ENCODE measurements around the gene NTM.

Gene NTM

GRCh38 chr11:132095230-132096131 lies 725.1 kb downstream of the NTM start:
- no peaks in the 10 kb centered on the region for H3K9me3 ChIP-seq (ENCODE audit: insufficient read depth, low read depth, low read length)
- H3K36me3 ChIP-seq (ENCODE audit: insufficient read depth, low read depth, low read length) = no peaks in the 10 kb centered on the region
- peaks cover 7% of the 10 kb centered on the region for H3K4me1 ChIP-seq (ENCODE audit: insufficient read depth, low read length)
- no peak overlapping the region for H3K4me3 ChIP-seq (ENCODE audit: low read length)
- no peak overlapping the region for H3K9ac ChIP-seq (ENCODE audit: low read depth, low read length)
- H3K27me3 ChIP-seq (ENCODE audit: insufficient read depth, low read length) = no peaks in the 10 kb centered on the region
- no peak overlapping the region for H3K27ac ChIP-seq (ENCODE audit: low read length)

GRCh38 chr11:132096132-132096825 lies 725.9 kb downstream of the NTM start:
- H3K9ac ChIP-seq (ENCODE audit: low read depth, low read length) = no peak overlapping the region
- peaks cover 9% of the 10 kb centered on the region for H3K4me1 ChIP-seq (ENCODE audit: insufficient read depth, low read length)
- no peaks in the 10 kb centered on the region for H3K36me3 ChIP-seq (ENCODE audit: insufficient read depth, low read depth, low read length)
- H3K27me3 ChIP-seq (ENCODE audit: insufficient read depth, low read length) = no peaks in the 10 kb centered on the region
- H3K9me3 ChIP-seq (ENCODE audit: insufficient read depth, low read depth, low read length) = no peaks in the 10 kb centered on the region
- H3K4me3 ChIP-seq (ENCODE audit: low read length) = no peak overlapping the region
- H3K27ac ChIP-seq (ENCODE audit: low read length) = no peak overlapping the region

GRCh38 chr11:132099692-132100091 lies 729.3 kb downstream of the NTM start:
- Histone ChIP-seq H3K9ac (ENCODE audit: low read depth, low read length) (no peak overlapping the region), H3K27ac (ENCODE audit: low read length) (no peak overlapping the region), H3K27me3 (ENCODE audit: insufficient read depth, low read length) (no peaks in the 10 kb centered on the region), H3K4me1 (ENCODE audit: insufficient read depth, low read length) (peaks cover 26% of the 10 kb centered on the region), H3K9me3 (ENCODE audit: insufficient read depth, low read depth, low read length) (no peaks in the 10 kb centered on the region), H3K4me3 (ENCODE audit: low read length) (no peak overlapping the region), H3K36me3 (ENCODE audit: insufficient read depth, low read depth, low read length) (no peaks in the 10 kb centered on the region)

- no peaks in the 10 kb centered on the region for H3K36me3 ChIP-seq (ENCODE audit: insufficient read depth, low read depth, low read length)
- no peaks in the 10 kb centered on the region for H3K27me3 ChIP-seq (ENCODE audit: insufficient read depth, low read length)
- H3K27ac ChIP-seq (ENCODE audit: low read length) = no peak overlapping the region
- no peak overlapping the region for H3K4me3 ChIP-seq (ENCODE audit: low read length)
- H3K9ac ChIP-seq (ENCODE audit: low read depth, low read length) = no peak overlapping the region
- no peaks in the 10 kb centered on the region for H3K9me3 ChIP-seq (ENCODE audit: insufficient read depth, low read depth, low read length)
- H3K4me1 ChIP-seq (ENCODE audit: insufficient read depth, low read length) = peaks cover 26% of the 10 kb centered on the region
Observed at GRCh38 chr11:132100583-132100982, 730.2 kb downstream of the NTM start.

- Histone ChIP-seq H3K36me3 (ENCODE audit: insufficient read depth, low read depth, low read length) (no peaks in the 10 kb centered on the region), H3K4me3 (ENCODE audit: low read length) (no peak overlapping the region), H3K4me1 (ENCODE audit: insufficient read depth, low read length) (peaks cover 26% of the 10 kb centered on the region), H3K9ac (ENCODE audit: low read depth, low read length) (no peak overlapping the region), H3K27ac (ENCODE audit: low read length) (no peak overlapping the region), H3K9me3 (ENCODE audit: insufficient read depth, low read depth, low read length) (no peaks in the 10 kb centered on the region), H3K27me3 (ENCODE audit: insufficient read depth, low read length) (no peaks in the 10 kb centered on the region)
Observed at GRCh38 chr11:132101881-132102280, 731.5 kb downstream of the NTM start.

GRCh38 chr11:132103021-132103420 lies 732.6 kb downstream of the NTM start:
- peaks cover 26% of the 10 kb centered on the region for H3K4me1 ChIP-seq (ENCODE audit: insufficient read depth, low read length)
- no peaks in the 10 kb centered on the region for H3K27me3 ChIP-seq (ENCODE audit: insufficient read depth, low read length)
- no peaks in the 10 kb centered on the region for H3K9me3 ChIP-seq (ENCODE audit: insufficient read depth, low read depth, low read length)
- no peak overlapping the region for H3K4me3 ChIP-seq (ENCODE audit: low read length)
- H3K36me3 ChIP-seq (ENCODE audit: insufficient read depth, low read depth, low read length) = no peaks in the 10 kb centered on the region
- no peak overlapping the region for H3K27ac ChIP-seq (ENCODE audit: low read length)
- H3K9ac ChIP-seq (ENCODE audit: low read depth, low read length) = no peak overlapping the region

GRCh38 chr11:132106096-132106982 lies 735.9 kb downstream of the NTM start:
- H3K27me3 ChIP-seq (ENCODE audit: insufficient read depth, low read length) = no peaks in the 10 kb centered on the region
- H3K27ac ChIP-seq (ENCODE audit: low read length) = no peak overlapping the region
- H3K9ac ChIP-seq (ENCODE audit: low read depth, low read length) = no peak overlapping the region
- H3K9me3 ChIP-seq (ENCODE audit: insufficient read depth, low read depth, low read length) = no peaks in the 10 kb centered on the region
- H3K4me3 ChIP-seq (ENCODE audit: low read length) = no peak overlapping the region
- H3K4me1 ChIP-seq (ENCODE audit: insufficient read depth, low read length) = peaks cover 17% of the 10 kb centered on the region; the same call in 1 of the 2 replicates
- no peaks in the 10 kb centered on the region for H3K36me3 ChIP-seq (ENCODE audit: insufficient read depth, low read depth, low read length)

GRCh38 chr11:132111316-132111715 lies 740.9 kb downstream of the NTM start:
- Histone ChIP-seq H3K4me3 (ENCODE audit: low read length) (no peak overlapping the region), H3K4me1 (ENCODE audit: insufficient read depth, low read length) (peaks cover 32% of the 10 kb centered on the region), H3K9ac (ENCODE audit: low read depth, low read length) (no peak overlapping the region), H3K9me3 (ENCODE audit: insufficient read depth, low read depth, low read length) (no peaks in the 10 kb centered on the region), H3K27ac (ENCODE audit: low read length) (no peak overlapping the region), H3K36me3 (ENCODE audit: insufficient read depth, low read depth, low read length) (no peaks in the 10 kb centered on the region), H3K27me3 (ENCODE audit: insufficient read depth, low read length) (no peaks in the 10 kb centered on the region)

- H3K9me3 ChIP-seq (ENCODE audit: insufficient read depth, low read depth, low read length) = no peaks in the 10 kb centered on the region
- no peaks in the 10 kb centered on the region for H3K36me3 ChIP-seq (ENCODE audit: insufficient read depth, low read depth, low read length)
- H3K27ac ChIP-seq (ENCODE audit: low read length) = no peak overlapping the region
- no peaks in the 10 kb centered on the region for H3K27me3 ChIP-seq (ENCODE audit: insufficient read depth, low read length)
- H3K4me1 ChIP-seq (ENCODE audit: insufficient read depth, low read length) = peaks cover 35% of the 10 kb centered on the region
- H3K9ac ChIP-seq (ENCODE audit: low read depth, low read length) = no peak overlapping the region
- H3K4me3 ChIP-seq (ENCODE audit: low read length) = no peak overlapping the region
Observed at GRCh38 chr11:132111838-132112237, 741.4 kb downstream of the NTM start.

- Histone ChIP-seq H3K27me3 (ENCODE audit: insufficient read depth, low read length) (no peaks in the 10 kb centered on the region), H3K36me3 (ENCODE audit: insufficient read depth, low read depth, low read length) (no peaks in the 10 kb centered on the region), H3K9me3 (ENCODE audit: insufficient read depth, low read depth, low read length) (no peaks in the 10 kb centered on the region), H3K27ac (ENCODE audit: low read length) (no peak overlapping the region), H3K4me3 (ENCODE audit: low read length) (no peak overlapping the region), H3K9ac (ENCODE audit: low read depth, low read length) (no peak overlapping the region), H3K4me1 (ENCODE audit: insufficient read depth, low read length) (peaks cover 36% of the 10 kb centered on the region)
Observed at GRCh38 chr11:132112846-132113245, 742.4 kb downstream of the NTM start.

- H3K36me3 ChIP-seq (ENCODE audit: insufficient read depth, low read depth, low read length) = no peaks in the 10 kb centered on the region
- no peak overlapping the region for H3K9ac ChIP-seq (ENCODE audit: low read depth, low read length)
- no peak overlapping the region for H3K4me3 ChIP-seq (ENCODE audit: low read length)
- no peaks in the 10 kb centered on the region for H3K27me3 ChIP-seq (ENCODE audit: insufficient read depth, low read length)
- peaks cover 43% of the 10 kb centered on the region for H3K4me1 ChIP-seq (ENCODE audit: insufficient read depth, low read length)
- H3K27ac ChIP-seq (ENCODE audit: low read length) = no peak overlapping the region
- H3K9me3 ChIP-seq (ENCODE audit: insufficient read depth, low read depth, low read length) = no peaks in the 10 kb centered on the region
Observed at GRCh38 chr11:132114185-132114584, 743.8 kb downstream of the NTM start.

Data from iPS-20b (cell line).